Stimulated activated naive CD4-positive, alpha-beta T cell (primary cell): ENCODE results near the gene P2RY6.
"Not testable (repeated sequence)": the region's sequence is repeated elsewhere in the genome, so short reads cannot be mapped to it uniquely, and the experiment has no call there.

Source experiments
- DNase-seq, 6 experiments: peaks; one replicate each; lab custom pipeline; 2025; lab: John Stamatoyannopoulos, UW

The P2RY6 gene, protein sequence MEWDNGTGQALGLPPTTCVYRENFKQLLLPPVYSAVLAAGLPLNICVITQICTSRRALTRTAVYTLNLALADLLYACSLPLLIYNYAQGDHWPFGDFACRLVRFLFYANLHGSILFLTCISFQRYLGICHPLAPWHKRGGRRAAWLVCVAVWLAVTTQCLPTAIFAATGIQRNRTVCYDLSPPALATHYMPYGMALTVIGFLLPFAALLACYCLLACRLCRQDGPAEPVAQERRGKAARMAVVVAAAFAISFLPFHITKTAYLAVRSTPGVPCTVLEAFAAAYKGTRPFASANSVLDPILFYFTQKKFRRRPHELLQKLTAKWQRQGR

DNA sequence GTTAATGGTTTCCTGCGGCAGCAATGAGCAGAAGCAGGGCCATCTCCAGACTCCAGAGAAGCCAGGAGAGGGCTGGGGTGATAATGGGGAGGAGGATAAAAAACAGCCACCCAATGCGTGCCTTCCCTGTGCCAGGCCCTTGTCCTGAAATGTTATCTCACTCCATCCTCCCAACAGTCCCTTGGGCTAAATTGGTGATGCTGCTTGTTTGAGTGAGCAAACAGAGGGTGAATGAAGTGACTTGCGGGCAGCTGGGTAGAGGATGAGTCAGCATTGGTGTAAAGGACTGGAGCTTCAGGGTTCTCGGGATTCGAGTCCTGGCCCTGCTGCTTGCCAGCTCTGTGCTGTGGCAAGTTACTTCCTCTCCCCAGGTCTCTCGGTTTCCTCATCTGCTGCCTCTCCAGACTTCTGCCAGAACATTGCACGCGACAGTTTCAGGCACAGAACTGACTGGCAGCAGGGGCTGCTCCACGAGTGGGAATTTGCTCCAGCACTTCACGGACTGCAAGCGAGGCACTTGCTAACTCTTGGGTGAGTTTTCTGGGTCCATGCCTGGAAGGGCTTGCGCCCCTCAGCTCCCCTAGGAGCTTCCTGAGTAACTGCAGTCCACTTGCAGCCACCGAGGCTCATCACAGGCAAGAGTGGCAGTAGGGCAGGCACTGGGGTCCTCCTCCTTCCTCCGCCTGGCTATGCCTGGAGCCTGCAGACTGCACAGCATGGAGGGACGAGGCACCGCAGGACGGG lies at the start of gene P2RY6:
Gene P2RY6, plus strand, starts transcription at position 403 of the 744 bp plus-strand sequence. CDS start 24,181 bp downstream, outside the sequence.
- DNase-seq, result no peak

DNA sequence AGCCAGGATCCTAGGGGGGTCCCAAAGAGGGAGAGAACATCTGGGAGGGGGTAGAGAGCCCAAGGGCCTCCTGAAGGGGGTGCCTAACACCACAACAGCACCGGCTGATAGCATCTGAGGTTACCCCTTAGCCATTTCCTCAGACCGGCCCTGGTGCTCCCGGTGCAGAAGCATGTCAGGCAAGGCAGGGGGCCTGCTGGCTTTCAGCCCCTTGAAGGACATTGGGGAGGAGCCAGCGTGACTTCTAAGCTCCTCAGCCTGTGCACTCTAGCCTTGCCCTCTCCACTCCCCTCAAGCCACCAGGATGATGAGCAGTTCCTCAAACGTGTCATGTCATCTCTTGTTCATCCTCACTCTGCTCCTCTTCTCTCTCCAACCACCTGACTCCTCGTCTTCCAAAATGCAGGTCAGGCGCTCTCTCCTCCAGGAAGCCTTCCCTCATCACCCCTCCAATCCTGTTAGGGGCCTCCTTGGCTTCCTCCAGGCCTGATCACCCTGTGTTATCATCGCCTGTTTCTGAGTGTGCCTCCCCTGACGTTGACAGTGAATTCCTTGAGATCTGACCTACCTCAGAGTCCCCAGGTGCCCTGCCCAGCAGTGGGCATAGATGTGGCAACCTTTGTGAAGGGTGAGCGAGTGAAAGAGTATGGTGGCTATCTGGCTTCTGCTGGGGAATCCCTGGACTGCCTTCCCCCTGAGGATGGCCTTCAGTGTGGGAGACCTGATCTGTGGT lies 48.0 kb upstream of the P2RY6 start:
- no peak for DNase-seq

DNA sequence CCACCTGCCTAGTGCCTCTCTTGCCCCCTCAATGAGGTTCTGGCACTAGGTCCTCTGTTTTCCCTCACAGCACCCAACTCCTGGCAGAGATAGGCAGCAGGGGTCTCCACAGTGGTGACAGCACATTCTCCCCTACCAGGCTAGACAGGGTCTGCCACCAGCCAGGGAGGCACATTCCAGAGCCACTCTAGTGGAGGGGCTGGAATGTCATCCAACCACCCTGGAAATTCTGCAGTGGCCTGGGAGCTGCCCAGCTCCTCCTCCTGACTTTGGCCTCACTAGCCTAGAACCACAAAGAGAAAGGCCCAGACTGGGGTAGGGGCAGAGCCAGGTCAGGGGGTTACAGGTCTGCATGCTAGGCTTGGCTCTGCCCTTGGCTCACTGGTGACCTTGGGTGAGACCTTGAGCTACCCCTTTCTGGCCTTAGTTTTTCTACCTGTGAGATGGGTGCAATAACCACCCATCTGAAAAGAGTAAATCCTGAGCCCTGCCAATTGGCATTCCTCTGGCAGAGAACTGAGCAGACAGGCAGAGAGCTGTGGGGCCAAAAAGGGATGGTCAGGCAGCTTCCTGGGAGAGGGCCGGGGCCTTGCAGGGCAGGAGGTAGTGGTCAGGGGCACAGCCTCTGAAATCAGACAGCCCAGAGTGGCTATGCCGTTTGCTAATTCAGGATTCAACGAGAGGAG lies 47.0 kb upstream of the P2RY6 start:
- no peak for DNase-seq

DNA sequence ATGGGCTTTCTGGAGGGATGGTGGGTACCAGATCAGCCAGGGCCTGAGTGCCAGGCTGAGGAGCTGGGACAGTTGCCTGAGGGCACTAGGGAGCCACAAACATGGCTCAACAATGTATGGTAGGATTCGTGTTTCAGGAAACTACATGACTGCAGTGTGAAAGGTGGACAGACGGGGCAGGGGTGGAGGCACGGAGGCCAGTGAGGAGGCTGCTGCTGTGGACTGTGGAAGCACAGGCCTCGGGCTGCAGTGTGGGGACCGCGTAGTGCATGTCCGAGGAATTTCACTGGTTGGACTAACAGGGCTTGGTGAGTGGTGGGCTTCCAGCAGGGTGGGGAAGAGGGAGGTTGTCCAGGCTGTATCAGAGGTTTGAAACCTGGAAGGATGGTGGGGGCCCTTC lies 46.3 kb upstream of the P2RY6 start:
- DNase-seq, result no peak

DNA sequence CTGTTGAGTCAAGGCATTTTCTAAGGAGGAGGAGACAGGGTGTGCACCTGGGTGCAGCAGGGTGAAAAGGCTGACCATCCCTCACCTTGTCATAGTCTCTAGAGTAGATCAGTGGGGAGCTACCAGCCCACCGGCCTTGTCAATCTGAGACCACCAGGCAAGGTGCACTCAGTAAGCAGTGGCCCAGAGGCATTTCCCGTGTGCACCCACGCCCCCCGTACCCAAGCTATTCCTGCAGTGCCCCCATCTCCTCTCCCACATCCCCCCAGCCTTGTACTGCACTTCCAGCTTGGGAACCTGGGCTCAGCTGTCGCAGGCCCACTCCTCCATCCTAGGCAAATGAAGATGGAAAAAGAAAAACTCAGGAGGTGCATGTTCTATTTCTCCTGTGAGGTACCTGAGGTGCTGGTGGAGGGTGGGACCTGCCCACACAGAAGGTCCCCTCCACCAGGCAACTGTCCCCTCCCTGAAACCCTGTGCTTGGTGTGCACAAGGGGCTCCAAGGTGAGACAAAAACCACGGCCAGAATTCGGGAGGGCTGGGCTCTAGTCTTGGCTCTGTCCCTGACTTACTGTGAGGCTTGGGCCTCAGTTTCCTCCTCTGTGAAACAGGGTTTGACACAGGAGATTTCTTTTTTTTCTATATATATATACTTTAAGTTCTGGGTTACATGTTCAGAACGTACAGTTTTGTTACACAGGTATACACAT lies 45.7 kb upstream of the P2RY6 start:
- no peak for DNase-seq

DNA sequence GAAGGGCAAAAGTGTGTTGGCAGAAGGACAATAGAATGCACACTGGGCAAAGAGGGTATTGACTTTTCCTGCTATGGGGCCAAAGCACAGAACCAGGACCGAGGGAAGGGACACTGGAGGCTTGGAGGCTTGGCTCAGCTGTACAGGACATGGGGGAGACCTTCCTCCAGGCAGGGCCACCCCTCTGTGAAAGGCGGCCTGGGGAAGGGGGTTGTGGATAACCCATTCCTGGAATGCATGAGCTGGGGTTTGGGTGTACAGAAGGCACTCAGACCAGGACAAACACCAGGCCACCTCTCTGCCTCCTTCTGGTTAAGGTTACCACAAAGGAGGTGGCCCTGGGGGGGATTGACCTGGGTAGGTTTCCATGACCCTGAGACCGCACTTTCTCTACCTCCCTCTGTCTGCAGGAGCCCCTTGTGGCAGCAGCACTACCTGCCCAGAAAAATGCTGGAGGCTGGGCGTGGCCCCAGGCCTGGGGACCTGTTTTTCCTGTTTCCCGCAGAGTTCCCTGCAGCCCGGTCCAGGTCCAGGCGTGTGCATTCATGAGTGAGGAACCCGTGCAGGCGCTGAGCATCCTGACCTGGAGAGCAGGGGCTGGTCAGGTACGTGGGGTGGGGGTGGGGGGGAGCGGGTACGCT lies 44.4 kb upstream of the P2RY6 start:
- DNase-seq, result no peak

DNA sequence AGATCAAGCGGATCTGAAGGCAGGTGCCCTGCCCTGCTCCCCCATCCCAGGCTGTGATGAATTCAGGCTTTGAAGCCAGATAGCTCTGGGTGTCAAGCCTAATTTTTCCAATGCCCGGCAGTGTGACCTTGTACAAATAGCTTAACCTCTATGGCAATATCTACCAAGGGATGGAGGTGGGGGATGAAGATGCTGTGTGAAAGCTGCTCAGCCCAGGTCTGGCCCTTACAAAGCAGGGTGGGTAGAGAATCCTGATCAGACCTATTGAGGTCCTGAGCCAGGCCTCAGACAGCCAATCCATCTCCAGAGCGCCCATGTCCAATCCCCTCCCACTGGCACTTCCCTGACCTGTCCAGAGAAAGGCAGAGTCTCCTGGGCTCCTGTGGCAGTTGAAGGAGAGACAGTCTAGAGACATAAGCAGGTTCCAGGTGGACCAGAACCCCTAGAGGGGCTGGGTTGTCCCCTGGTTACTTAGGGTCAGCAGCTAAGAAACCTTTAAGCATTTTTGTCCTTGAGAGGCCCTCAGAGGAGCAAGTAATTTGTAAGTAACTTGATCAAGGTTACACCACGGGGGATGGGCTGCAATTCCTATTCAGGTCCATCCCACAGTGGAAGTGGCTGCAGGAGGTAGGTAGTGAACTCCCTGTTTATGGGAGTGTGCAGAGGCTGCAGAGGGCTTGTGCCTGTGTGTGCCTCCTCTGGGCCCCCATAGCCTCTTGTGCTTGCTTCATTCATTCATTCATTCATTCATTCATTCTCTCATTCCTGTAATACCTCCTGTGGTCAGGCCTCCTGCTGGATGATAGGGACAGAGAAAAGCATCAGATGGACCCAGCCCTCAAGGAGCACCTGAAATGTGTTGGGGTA lies 43.6 kb upstream of the P2RY6 start:
- DNase-seq, result no peak

DNA sequence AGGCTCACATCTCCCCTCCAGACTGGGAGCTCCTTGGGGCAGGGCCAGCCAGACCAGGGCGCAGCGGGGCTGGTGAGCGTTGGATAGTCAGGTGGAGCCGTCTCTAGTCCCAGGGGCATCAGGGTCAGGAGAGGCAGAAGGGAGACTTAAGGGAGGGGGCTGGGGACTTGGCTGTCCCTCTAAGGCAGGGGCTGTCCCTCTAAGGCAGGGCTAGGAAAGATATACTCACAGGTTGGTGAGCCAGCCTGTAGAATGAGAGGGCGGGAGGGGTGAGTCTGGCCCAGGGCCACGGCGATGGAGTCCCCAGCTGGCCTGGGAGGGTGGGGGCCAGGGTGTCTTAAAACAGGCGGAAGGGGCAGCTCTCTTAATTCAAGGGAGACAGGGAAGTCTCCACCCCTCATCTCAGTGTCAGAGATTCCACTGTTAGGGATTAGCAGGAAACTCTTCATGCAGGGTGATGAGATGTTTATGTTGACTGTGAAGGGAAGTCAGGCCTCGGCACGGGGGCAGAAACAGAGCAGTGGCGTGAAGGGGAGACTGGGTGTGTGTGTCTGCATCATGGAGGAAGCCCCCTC lies 42.7 kb upstream of the P2RY6 start:
- DNase-seq, result no peak

DNA sequence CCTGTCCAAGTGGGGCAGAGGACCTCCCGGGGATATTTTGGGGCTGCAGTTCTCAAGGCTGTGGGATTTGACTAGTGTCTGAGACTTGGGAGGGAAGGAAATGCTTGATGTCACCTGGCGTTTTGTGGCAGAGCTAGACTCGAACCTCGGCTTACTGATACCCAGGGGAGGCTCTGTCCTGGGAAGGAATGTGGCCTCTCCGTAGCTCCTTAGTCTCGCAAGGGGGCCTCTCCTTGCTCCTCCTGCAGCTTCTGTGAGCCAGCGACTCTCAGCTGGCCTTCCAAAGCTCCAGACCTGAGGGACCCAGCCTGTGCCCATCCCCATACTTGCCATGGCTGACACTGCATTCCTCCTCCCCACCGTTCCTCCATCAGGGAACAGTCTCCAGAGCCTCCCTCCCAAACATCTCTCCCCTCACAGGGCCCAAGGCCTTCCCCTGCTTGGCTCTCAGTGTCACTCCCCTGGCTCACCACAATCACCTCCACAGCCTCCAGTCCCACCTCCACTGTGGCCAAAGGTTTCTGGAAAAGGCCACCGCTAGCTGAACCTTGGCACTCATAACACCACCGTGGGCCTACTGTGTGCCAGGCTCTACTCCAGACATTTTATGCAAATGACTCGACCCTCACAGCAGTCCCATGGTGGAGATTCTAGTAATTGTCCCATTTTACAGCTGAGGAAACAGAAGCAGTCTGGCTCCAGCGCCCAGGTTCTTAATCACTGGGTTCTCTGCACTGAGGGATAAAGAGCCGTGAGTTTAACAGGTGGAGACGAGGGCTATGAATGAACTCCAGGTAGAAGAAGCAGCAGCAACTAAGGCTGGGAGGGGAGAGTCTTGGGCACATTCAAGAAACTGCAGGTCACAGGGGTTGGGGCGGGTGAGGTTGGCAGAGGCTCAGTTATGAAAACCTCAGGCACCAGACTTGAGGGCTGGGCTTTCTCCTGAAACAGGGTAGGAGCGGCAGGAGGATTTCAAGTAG lies 42.0 kb upstream of the P2RY6 start:
- no peak for DNase-seq

DNA sequence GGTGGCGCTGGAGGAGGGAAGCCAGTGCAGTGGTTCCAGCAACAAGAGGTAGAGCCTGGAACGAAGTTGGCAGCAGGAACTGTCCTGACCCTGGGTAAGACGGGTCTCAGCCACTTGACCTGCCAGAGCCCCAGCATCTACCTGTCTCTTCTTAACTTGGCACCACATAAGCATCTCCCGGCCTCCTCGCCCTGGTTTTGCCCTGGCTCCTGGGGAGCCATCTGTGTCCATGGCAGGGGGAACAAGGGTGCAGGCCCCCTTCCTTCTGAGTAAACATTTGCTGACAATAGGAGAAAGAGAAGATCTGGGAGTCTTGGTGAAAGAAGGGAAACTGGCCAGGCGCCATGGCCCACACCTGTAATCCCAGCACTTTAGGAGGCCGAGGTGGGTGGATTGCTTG lies 41.2 kb upstream of the P2RY6 start:
- no peak for DNase-seq

DNA sequence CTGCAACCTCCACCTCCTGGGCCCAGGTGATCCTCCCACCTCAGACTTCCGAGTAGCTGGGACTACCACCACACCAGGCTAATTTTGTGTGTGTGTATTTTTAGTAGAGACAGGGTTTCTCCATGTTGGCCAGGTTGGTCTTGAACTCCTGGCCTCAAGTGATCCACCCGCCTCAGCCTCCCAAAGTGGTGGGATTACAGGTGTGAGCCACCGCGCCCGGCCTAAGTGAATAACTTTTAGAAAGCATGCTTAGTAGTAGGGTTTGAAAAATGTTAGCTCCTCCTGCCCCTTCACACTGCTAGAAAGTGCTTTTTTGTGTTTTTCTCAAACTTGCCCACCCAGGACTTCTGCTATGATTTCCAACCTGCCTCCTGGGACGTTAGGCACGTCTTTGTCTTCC lies 39.7 kb upstream of the P2RY6 start:
- not testable (repeated sequence) for DNase-seq

DNA sequence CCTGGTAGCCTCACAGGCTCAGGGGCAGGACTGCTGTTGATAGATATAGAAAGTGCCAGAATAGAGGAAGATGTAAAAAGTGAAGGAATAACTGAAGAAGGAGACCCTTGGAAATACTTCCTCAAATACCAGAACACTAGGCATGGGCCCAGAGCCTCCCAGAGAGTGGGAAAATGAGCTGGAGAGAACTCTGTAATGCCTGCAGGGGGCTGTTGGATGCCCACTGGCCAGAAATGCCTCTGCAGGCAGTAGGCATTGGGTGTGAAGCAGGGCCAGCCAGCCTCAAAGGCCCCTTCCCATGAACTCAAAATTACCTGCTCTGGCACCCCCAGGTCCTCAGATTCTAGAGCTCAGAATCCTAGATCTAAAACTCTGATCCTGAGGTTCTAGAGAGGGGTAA lies 38.9 kb upstream of the P2RY6 start:
- DNase-seq, result no peak

DNA sequence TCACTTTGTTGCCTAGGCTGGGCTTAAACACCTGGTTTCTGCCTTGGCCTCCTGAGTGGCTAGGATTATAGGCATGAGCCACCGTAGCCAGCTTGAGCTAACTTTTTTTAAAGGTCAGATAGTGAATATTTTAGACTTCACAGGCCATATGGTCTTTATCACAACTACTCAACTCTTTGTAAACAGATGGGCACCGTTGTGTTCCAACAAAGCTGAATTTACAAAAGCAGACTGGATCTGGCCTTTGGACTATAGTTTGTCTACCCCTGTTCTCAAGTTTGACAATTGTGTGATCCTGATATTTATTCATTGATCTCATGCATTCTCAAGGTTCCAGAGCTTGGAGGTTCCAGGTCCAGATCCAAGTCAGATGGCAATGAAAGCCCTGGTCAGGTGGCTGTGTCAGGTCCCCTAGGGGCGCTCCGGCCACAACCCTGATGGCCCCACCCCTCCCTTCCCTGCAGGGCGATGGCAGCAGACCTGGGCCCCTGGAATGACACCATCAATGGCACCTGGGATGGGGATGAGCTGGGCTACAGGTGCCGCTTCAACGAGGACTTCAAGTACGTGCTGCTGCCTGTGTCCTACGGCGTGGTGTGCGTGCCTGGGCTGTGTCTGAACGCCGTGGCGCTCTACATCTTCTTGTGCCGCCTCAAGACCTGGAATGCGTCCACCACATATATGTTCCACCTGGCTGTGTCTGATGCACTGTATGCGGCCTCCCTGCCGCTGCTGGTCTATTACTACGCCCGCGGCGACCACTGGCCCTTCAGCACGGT lies 38.3 kb upstream of the P2RY6 start:
- no peak for DNase-seq

DNA sequence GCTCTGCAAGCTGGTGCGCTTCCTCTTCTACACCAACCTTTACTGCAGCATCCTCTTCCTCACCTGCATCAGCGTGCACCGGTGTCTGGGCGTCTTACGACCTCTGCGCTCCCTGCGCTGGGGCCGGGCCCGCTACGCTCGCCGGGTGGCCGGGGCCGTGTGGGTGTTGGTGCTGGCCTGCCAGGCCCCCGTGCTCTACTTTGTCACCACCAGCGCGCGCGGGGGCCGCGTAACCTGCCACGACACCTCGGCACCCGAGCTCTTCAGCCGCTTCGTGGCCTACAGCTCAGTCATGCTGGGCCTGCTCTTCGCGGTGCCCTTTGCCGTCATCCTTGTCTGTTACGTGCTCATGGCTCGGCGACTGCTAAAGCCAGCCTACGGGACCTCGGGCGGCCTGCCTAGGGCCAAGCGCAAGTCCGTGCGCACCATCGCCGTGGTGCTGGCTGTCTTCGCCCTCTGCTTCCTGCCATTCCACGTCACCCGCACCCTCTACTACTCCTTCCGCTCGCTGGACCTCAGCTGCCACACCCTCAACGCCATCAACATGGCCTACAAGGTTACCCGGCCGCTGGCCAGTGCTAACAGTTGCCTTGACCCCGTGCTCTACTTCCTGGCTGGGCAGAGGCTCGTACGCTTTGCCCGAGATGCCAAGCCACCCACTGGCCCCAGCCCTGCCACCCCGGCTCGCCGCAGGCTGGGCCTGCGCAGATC lies 37.5 kb upstream of the P2RY6 start:
- DNase-seq, result no peak

DNA sequence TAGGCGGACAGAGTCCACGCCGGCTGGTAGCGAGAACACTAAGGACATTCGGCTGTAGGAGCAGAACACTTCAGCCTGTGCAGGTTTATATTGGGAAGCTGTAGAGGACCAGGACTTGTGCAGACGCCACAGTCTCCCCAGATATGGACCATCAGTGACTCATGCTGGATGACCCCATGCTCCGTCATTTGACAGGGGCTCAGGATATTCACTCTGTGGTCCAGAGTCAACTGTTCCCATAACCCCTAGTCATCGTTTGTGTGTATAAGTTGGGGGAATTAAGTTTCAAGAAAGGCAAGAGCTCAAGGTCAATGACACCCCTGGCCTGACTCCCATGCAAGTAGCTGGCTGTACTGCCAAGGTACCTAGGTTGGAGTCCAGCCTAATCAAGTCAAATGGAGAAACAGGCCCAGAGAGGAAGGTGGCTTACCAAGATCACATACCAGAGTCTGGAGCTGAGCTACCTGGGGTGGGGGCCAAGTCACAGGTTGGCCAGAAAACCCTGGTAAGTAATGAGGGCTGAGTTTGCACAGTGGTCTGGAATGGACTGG lies 36.8 kb upstream of the P2RY6 start:
- no peak for DNase-seq

DNA sequence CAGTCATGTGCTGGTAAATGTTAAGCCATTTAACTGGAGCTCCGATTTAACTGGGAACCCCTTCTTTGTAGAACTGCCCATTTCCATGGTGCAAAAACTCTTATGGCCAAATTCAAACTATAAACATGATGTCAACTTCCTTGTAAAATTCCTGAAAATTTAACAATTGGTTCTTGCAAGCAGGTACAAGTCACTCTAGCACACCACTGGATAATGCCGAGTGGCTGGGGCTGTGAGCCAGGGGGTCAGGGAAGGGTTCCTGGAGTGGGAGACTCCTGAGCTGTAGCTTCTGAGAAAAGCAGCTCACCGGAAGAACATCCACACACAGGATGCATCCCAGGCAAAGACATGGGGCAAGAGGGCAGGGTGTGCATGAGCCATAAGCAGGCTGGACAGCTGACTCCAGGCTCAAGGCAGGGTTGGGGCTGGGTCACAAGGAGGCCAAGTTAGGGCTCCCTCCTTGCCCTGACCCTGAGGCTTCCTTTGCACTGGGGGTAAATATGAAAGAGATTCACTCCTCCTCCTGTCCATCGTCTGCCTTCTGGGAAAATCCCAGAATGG lies 35.9 kb upstream of the P2RY6 start:
- no peak for DNase-seq

DNA sequence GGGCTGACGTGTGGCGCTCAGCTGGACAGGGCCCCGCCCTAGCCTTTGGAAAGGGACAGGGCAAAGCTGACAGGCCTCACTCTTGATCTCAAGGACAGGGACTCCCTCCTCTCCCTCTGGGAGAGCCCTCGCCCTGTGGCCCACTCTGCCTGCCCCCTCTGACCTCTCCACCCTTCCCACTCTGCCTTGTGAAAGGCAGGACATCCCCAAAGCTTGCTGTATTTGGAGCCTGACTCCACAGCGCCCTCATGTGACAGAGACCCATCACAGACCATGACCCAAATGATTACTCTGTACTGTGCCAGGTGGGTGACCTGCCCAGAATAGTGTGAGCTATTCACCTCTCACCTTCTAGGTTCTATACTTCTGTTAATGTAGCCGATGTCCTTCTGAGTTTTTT lies 35.3 kb upstream of the P2RY6 start:
- no peak for DNase-seq
